A549 treated with AZD2906 at 1 μM for 4 hours (cell line): ENCODE data around the gene NUDT12. TPM values are rescaled to one million over a fixed set of nuclear protein-coding genes. Genes with fewer than 3 reads are reported as not detected.

Experiments
- total RNA-seq: library from RNA; stranded (reverse); fragments of 200-300 nt; extraction: Qiagen RNA extraction; gene quantifications from 5 replicates; pipeline ENCODE4 v1.2.3, GENCODE V29; 2022

NUDT12 gene
- 1.5 to 1.9 TPM (median 1.7 TPM) in 5 replicates for total RNA-seq

DNA sequence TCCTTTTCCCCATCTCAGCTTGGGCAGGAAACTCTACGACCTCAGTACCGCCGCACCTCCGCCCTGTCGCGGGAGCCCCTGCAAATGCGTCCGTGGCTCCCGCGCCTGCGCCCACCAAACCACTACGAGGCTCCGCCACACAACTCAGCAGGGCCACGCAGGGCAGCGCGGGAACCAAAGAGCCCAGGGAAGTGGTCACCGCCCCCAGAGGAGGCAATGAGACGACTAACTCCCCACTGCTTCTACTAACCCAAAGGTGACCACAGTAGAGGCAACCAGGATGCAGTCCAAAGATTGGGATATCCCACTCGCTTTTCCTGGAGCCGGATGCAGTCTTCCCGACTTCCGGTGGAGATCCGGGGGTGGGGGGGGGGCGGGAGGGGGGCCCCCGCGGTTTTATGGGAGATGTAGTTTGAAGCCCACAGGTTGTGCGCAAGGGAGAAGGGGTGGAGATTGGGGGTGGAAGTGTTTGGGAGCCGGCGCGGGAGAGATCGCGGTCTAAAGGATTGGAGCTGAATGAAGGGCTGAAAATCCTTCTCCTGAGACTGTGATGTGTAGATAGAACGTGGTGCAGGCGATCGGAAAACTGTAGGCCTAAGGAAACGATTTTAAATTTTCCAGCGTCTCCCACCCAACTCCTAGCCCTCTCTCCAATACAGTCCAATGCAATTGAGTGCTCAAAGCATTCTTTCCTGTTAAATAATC is at the start of gene NUDT12:
NUDT12 (minus strand) TSS at position 337 of the 705 bp plus-strand sequence. CDS start 2,541 bp downstream, outside the sequence.

